ENCODE data around the gene MTMR1.
A peak's percentile ranks its signal among the peaks of the same experiment; 100 is the strongest.

Gene MTMR1

GRCh38 chrX:150651906-150652305 lies 41.3 kb upstream of the MTMR1 start:
- no peak overlapping the region for H3K4me3 ChIP-seq (ENCODE audit: low read depth, low read length)
- TF ChIP-seq CTCF (IDR thresholded peaks at IDR 0.05; ENCODE audit: low read depth, low read length) = no peak

DNA sequence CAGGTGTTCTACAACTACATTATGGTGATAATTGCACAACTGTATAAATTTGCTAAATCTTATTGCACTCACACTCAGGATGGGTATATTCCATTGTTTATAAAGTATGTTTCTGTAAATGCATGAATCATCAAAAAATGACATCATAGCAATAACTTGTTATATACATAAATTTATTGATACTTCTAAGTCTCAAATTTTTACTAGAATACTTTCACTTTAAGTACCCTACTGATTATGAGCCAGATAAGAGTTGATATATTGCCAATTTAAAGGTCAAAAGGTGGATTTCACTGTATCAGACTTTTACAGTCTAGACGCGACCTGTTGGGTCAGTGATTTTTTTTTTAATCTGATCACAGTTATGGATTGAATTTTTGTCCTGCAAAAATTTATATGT lies 37.4 kb upstream of the MTMR1 start:
- TF ChIP-seq CTCF (IDR thresholded peaks at IDR 0.05; ENCODE audit: low read depth, low read length) = no peak
- no peak overlapping the region for H3K4me3 ChIP-seq (ENCODE audit: low read depth, low read length)

DNA sequence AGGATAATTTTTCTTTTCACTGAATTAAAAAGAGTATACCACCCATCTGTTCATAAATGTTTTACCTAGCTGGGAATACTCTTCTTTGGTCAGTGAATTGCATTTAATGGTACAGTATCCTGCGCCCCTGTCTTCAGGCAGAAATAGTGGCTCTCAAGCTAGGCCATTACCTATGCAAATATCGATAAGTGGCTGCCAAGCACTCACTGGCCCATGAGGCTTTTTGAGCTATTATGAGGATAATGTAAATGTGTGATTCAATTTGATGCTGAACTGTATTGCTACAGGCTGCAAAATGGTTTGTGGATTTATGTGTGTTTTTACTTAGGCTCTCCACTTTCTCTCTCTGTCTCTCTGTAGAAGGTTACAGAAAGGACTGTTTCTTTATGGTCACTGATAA lies 30.1 kb upstream of the MTMR1 start:
- TF ChIP-seq CTCF (IDR thresholded peaks at IDR 0.05; ENCODE audit: low read depth, low read length) = no peak
- no peak overlapping the region for H3K4me3 ChIP-seq (ENCODE audit: low read depth, low read length)

DNA sequence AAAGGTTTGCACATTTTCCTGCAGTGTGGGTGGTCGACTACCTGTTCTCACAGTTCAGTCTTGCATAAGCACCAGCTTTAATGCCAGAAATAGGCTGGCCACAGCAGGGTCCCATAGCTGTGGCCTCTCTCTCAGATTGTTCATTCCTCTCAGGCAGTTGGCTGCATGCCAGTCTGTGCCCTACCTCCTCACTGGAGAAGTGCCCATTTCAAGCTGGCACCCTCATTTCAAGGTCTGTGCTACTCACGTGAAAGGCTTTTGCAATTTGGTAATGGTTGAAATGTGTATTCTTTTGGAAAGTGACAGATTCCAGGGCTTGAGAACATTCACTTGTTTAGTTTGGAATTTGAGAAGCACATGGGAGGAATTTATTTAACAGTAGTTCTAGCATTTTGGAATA lies 28.9 kb upstream of the MTMR1 start:
- no peak overlapping the region for H3K4me3 ChIP-seq (ENCODE audit: low read depth, low read length)
- no peak for TF ChIP-seq CTCF (IDR thresholded peaks at IDR 0.05; ENCODE audit: low read depth, low read length)

DNA sequence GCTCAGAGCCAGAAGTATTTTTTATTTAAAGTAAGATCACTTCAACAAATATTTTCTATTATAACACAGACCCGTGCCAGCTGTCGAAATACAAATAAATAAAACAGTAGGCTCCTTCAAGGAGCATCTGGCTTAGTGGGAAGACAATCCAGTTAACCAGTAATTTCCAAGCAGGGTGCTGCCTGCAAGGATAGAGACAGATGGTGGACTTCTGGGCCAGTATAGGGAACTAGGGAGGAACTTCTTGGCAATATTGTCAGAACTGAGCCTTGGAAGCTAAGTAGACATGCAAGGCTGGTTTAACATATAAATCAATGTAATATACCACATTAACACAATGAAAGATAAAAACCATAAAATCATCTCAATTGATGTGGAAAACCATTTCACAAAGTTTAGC lies 17.0 kb upstream of the MTMR1 start:
- no peak overlapping the region for H3K4me3 ChIP-seq (ENCODE audit: low read depth, low read length)
- TF ChIP-seq CTCF (IDR thresholded peaks at IDR 0.05; ENCODE audit: low read depth, low read length) = no peak

- TF ChIP-seq CTCF (IDR thresholded peaks at IDR 0.05; ENCODE audit: low read depth, low read length) = 0 out of 2 replicates have a peak, but pooled peaks have one; percentile 27
- no peak overlapping the region for H3K4me3 ChIP-seq (ENCODE audit: low read depth, low read length)
These were observed 12.2 kb upstream of the MTMR1 start for GRCh38 chrX:150680974-150681373.

GRCh38 chrX:150683112-150683511 lies 10.1 kb upstream of the MTMR1 start:
- no peak for TF ChIP-seq CTCF (IDR thresholded peaks at IDR 0.05; ENCODE audit: low read depth, low read length)
- H3K4me3 ChIP-seq (ENCODE audit: low read depth, low read length) = no peak overlapping the region

Data from WI38 (cell line).